ENCODE measurements around the gene LRCH1. TPM values are rescaled to one million over a fixed set of nuclear protein-coding genes. Genes with fewer than 3 reads are reported as not detected.

LRCH1 gene
- total RNA-seq, 2 donors from 2014 or later, result 14.7 to 15.3 TPM

DNA sequence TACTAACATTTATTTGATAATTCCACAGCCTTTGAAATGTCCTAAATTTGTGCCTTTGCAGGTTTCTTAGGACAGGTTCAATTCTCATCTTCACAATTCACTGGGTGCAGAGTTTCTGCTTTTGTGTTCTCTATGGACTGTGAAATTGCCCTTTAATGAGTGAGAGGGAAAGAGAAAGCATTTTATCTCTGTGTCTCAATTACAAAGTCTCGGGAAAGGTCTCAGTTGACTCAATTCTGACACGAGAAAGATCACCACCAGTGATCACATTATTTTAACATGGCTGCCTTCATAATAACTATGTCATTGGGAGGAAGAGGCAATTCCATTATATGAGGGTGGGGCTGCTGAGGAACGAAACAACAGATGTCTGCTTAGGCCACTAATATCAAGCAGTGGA lies 26.2 kb upstream of the LRCH1 start:
- H3K36me3 Mint-ChIP-seq (ENCODE audit: low read depth), result no peaks in the 10 kb centered on the region
- H3K27ac Mint-ChIP-seq, result no peak overlapping the region
- no peak overlapping the region for H3K4me3 Mint-ChIP-seq
- no peaks in the 10 kb centered on the region for H3K9me3 Mint-ChIP-seq
- ATAC-seq (replicated peaks), result no peak
- H3K4me1 Mint-ChIP-seq, result peaks cover 10% of the 10 kb centered on the region
- peaks cover 14% of the 10 kb centered on the region for H3K27me3 Mint-ChIP-seq

DNA sequence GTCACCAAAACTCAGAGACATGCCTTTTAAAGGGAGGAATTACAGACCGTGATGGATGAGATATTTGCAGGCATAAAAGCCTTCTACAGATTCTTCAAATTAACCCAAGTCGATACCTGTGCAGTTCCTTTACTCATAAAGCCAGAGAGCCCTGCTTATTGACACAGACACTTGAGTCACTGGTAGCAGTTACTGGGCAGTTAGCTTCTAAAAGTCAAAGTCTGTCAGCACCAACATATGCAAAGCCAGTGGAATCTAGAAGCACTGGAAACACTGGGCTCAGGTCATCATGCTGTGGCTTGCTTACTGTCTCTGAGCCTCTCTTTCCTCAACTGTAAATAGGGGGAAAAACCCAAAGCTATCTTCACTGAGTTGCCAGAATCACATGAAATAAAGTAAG lies 25.7 kb upstream of the LRCH1 start:
- ATAC-seq (replicated peaks), result no peak
- no peak overlapping the region for H3K4me3 Mint-ChIP-seq
- H3K27me3 Mint-ChIP-seq, result peaks cover 14% of the 10 kb centered on the region
- no peak overlapping the region for H3K27ac Mint-ChIP-seq
- H3K4me1 Mint-ChIP-seq, result peaks cover 10% of the 10 kb centered on the region
- no peaks in the 10 kb centered on the region for H3K9me3 Mint-ChIP-seq
- no peaks in the 10 kb centered on the region for H3K36me3 Mint-ChIP-seq (ENCODE audit: low read depth)

- H3K27ac Mint-ChIP-seq, result peak overlapping the region; percentile 70
- H3K36me3 Mint-ChIP-seq (ENCODE audit: low read depth), result no peaks in the 10 kb centered on the region
- ATAC-seq (replicated peaks), result peak; percentile 73
- H3K4me1 Mint-ChIP-seq, result peaks cover 10% of the 10 kb centered on the region
- no peaks in the 10 kb centered on the region for H3K9me3 Mint-ChIP-seq
- H3K4me3 Mint-ChIP-seq, result no peak overlapping the region
- peaks cover 10% of the 10 kb centered on the region for H3K27me3 Mint-ChIP-seq
These were observed 23.6 kb upstream of the LRCH1 start for GRCh38 chr13:46529216-46529919.

GRCh38 chr13:46530084-46530935 lies 22.7 kb upstream of the LRCH1 start:
- H3K36me3 Mint-ChIP-seq (ENCODE audit: low read depth), result no peaks in the 10 kb centered on the region

GRCh38 chr13:46531953-46532352 lies 21.0 kb upstream of the LRCH1 start:
- no peaks in the 10 kb centered on the region for H3K27me3 Mint-ChIP-seq
- peaks cover 10% of the 10 kb centered on the region for H3K4me1 Mint-ChIP-seq
- no peaks in the 10 kb centered on the region for H3K36me3 Mint-ChIP-seq (ENCODE audit: low read depth)
- no peak for ATAC-seq (replicated peaks)
- H3K27ac Mint-ChIP-seq, result no peak overlapping the region
- no peaks in the 10 kb centered on the region for H3K9me3 Mint-ChIP-seq
- no peak overlapping the region for H3K4me3 Mint-ChIP-seq

More at GRCh38 chr13:46530084-46530935, 22.7 kb upstream of the LRCH1 start:
- Mint-ChIP-seq H3K9me3 (no peaks in the 10 kb centered on the region), H3K27ac (peak overlapping the region; percentile 70), H3K4me3 (peak overlapping the region; percentile 17), H3K27me3 (peaks cover 10% of the 10 kb centered on the region), H3K4me1 (peaks cover 10% of the 10 kb centered on the region)
- peak; percentile 68 for ATAC-seq (replicated peaks)

DNA sequence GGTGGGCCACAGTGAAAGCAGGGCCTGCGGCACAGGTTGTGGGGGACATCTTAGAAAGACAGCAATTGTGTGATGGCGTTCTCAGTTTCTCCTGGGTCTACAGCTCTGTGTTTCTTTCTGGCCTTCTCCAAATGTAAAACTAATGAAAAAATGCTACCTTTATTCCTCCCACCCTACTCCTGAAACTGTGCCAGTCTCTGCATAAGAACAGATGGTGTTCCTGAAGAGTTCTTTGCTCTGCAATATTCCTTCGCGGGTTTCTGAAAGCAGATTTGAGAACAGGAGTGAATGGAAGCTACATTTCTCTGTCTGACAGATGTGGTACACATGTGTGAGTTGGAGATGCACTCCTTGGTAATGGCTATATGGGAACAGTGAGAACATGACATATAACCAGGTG lies 18.0 kb upstream of the LRCH1 start:
- no peaks in the 10 kb centered on the region for H3K36me3 Mint-ChIP-seq (ENCODE audit: low read depth)
- no peak overlapping the region for H3K4me3 Mint-ChIP-seq
- H3K9me3 Mint-ChIP-seq, result no peaks in the 10 kb centered on the region
- H3K27me3 Mint-ChIP-seq, result no peaks in the 10 kb centered on the region
- peaks cover 4% of the 10 kb centered on the region for H3K4me1 Mint-ChIP-seq
- no peak for ATAC-seq (replicated peaks)
- no peak overlapping the region for H3K27ac Mint-ChIP-seq

GRCh38 chr13:46535825-46536224 lies 17.1 kb upstream of the LRCH1 start:
- H3K27ac Mint-ChIP-seq, result no peak overlapping the region
- no peak for ATAC-seq (replicated peaks)

GRCh38 chr13:46536341-46536740 lies 16.6 kb upstream of the LRCH1 start:
- peaks cover 4% of the 10 kb centered on the region for H3K4me1 Mint-ChIP-seq
- H3K27ac Mint-ChIP-seq, result no peak overlapping the region
- H3K4me3 Mint-ChIP-seq, result no peak overlapping the region
- no peak for ATAC-seq (replicated peaks)
- no peaks in the 10 kb centered on the region for H3K27me3 Mint-ChIP-seq
- H3K36me3 Mint-ChIP-seq (ENCODE audit: low read depth), result no peaks in the 10 kb centered on the region
- no peaks in the 10 kb centered on the region for H3K9me3 Mint-ChIP-seq

More at GRCh38 chr13:46535825-46536224, 17.1 kb upstream of the LRCH1 start:
- Mint-ChIP-seq H3K9me3 (no peaks in the 10 kb centered on the region), H3K27me3 (no peaks in the 10 kb centered on the region), H3K4me1 (peaks cover 4% of the 10 kb centered on the region), H3K4me3 (no peak overlapping the region), H3K36me3 (ENCODE audit: low read depth) (no peaks in the 10 kb centered on the region)

GRCh38 chr13:46539231-46539630 lies 13.7 kb upstream of the LRCH1 start:
- H3K36me3 Mint-ChIP-seq (ENCODE audit: low read depth), result no peaks in the 10 kb centered on the region
- H3K4me3 Mint-ChIP-seq, result no peak overlapping the region
- H3K4me1 Mint-ChIP-seq, result no peaks in the 10 kb centered on the region
- H3K27me3 Mint-ChIP-seq, result no peaks in the 10 kb centered on the region
- no peak for ATAC-seq (replicated peaks)
- no peaks in the 10 kb centered on the region for H3K9me3 Mint-ChIP-seq
- no peak overlapping the region for H3K27ac Mint-ChIP-seq

GRCh38 chr13:46541210-46541609 lies 11.8 kb upstream of the LRCH1 start:
- Mint-ChIP-seq H3K4me3 (no peak overlapping the region), H3K9me3 (no peaks in the 10 kb centered on the region), H3K27me3 (no peaks in the 10 kb centered on the region), H3K4me1 (no peaks in the 10 kb centered on the region), H3K36me3 (ENCODE audit: low read depth) (no peaks in the 10 kb centered on the region), H3K27ac (no peak overlapping the region)
- ATAC-seq (replicated peaks), result no peak

GRCh38 chr13:46542833-46543232 lies 10.1 kb upstream of the LRCH1 start:
- Mint-ChIP-seq H3K27me3 (no peaks in the 10 kb centered on the region), H3K9me3 (no peaks in the 10 kb centered on the region), H3K4me1 (no peaks in the 10 kb centered on the region), H3K36me3 (ENCODE audit: low read depth) (no peaks in the 10 kb centered on the region), H3K4me3 (no peak overlapping the region), H3K27ac (no peak overlapping the region)
- no peak for ATAC-seq (replicated peaks)

GRCh38 chr13:46543287-46543686 lies 9.7 kb upstream of the LRCH1 start:
- Mint-ChIP-seq H3K4me3 (no peak overlapping the region), H3K27ac (no peak overlapping the region), H3K4me1 (no peaks in the 10 kb centered on the region), H3K36me3 (ENCODE audit: low read depth) (no peaks in the 10 kb centered on the region), H3K9me3 (no peaks in the 10 kb centered on the region), H3K27me3 (no peaks in the 10 kb centered on the region)
- ATAC-seq (replicated peaks), result no peak

DNA sequence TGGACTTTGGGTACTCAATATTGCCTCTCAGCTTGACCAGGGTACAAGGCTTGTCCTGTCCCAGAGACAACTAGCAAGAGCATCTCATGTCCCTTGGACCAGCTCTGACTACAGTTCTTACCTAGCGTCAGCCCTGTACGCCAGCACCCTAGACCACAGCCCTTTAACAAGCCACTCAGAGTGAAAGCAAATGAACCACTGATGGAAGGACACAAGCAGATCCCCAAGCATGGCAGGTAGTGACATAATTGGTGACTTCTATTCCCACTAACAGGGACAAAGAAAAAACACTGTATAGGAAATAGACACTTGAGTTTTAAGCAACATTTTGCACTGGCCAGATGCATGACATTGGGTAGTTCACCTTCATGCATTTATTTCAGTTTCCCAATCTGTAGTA lies 8.8 kb upstream of the LRCH1 start:
- Mint-ChIP-seq H3K36me3 (ENCODE audit: low read depth) (no peaks in the 10 kb centered on the region), H3K27ac (no peak overlapping the region), H3K4me3 (no peak overlapping the region), H3K4me1 (no peaks in the 10 kb centered on the region), H3K27me3 (peaks cover 6% of the 10 kb centered on the region), H3K9me3 (no peaks in the 10 kb centered on the region)
- ATAC-seq (replicated peaks), result peak; percentile 53

GRCh38 chr13:46544811-46545210 lies 8.2 kb upstream of the LRCH1 start:
- ATAC-seq (replicated peaks), result no peak
- H3K36me3 Mint-ChIP-seq (ENCODE audit: low read depth), result no peaks in the 10 kb centered on the region
- H3K4me1 Mint-ChIP-seq, result no peaks in the 10 kb centered on the region
- no peaks in the 10 kb centered on the region for H3K9me3 Mint-ChIP-seq
- H3K4me3 Mint-ChIP-seq, result no peak overlapping the region
- H3K27ac Mint-ChIP-seq, result no peak overlapping the region
- peaks cover 7% of the 10 kb centered on the region for H3K27me3 Mint-ChIP-seq
